Neuronal stem cell (in vitro differentiated cells): ENCODE measurements around the gene CNTD1.
"Not testable (repeated sequence)": the region's sequence is repeated elsewhere in the genome, so short reads cannot be mapped to it uniquely, and the experiment has no call there.

ENCODE experiments used
- DNase-seq: peaks from one replicate; pipeline ENCODE4 v3.0.0-alpha.2; 2013; ENCODE audit warnings: low spot score
- H2AFZ ChIP-seq: one replicate; pipeline ENCODE4 v1.6.1; 2013; ENCODE audit warnings: mild to moderate bottlenecking, low read length, inconsistent platforms
- H2AK5ac ChIP-seq: 2 replicates; pipeline ENCODE4 v1.6.1; 2013; ENCODE audit warnings: low read depth, mild to moderate bottlenecking, inconsistent platforms, low read length, moderate library complexity, mixed read lengths
- H2BK120ac ChIP-seq: 2 replicates; pipeline ENCODE4 v1.6.1; 2013; ENCODE audit warnings: low read depth, mild to moderate bottlenecking, inconsistent platforms, low read length, moderate library complexity, mixed read lengths
- H2BK12ac ChIP-seq: one replicate; pipeline ENCODE4 v1.6.1; 2013; ENCODE audit warnings: low read length, inconsistent platforms
- H2BK15ac ChIP-seq: 2 replicates; pipeline ENCODE4 v1.6.1; 2013; ENCODE audit warnings: mild to moderate bottlenecking, low read length, inconsistent platforms, mixed read lengths
- H2BK5ac ChIP-seq: one replicate; pipeline ENCODE4 v1.6.1; 2013; ENCODE audit warnings: inconsistent platforms, mild to moderate bottlenecking, low read length, moderate library complexity
- H3K14ac ChIP-seq: one replicate; pipeline ENCODE4 v1.6.1; 2013; ENCODE audit warnings: low read length, inconsistent platforms
- H3K18ac ChIP-seq: 2 replicates; pipeline ENCODE4 v1.6.1; 2013; ENCODE audit warnings: low read length, inconsistent platforms
- H3K23ac ChIP-seq: 2 replicates; pipeline ENCODE4 v1.6.1; 2013; ENCODE audit warnings: low read depth, mild to moderate bottlenecking, mixed read lengths, low read length, inconsistent platforms; ENCODE audit not compliant: poor library complexity
- H3K27ac ChIP-seq: replicated peaks from 3 replicates; pipeline ENCODE4 v1.5.1; 2013; ENCODE audit warnings: low read length, inconsistent platforms
- H3K27me3 ChIP-seq, 3 experiments: 2 replicates each; pipeline ENCODE4 v1.6.1; 2013; ENCODE audit warnings: low read length in 3 of 3, mild to moderate bottlenecking in 2 of 3, inconsistent platforms in 1 of 3, low read depth in 1 of 3, mixed read lengths in 1 of 3, moderate library complexity in 1 of 3; ENCODE audit not compliant: control insufficient read depth in 3 of 3, insufficient read depth in 3 of 3
- H3K36me3 ChIP-seq, 2 donors: replicated peaks in 1 of 2; 2 replicates each; pipeline ENCODE4 v1.6.1; 2013; ENCODE audit warnings: low read length in 2 of 2; ENCODE audit not compliant: control insufficient read depth in 2 of 2, insufficient read depth in 2 of 2
- H3K4ac ChIP-seq: 2 replicates; pipeline ENCODE4 v1.6.1; 2013; ENCODE audit warnings: inconsistent platforms, mild to moderate bottlenecking, low read length, moderate library complexity
- H3K4me1 ChIP-seq, 2 donors: 1 replicate in 1 of 2; 2 replicates in 1 of 2; pipeline ENCODE4 v1.6.1; 2013; ENCODE audit warnings: low read length in 2 of 2, low read depth in 1 of 2; ENCODE audit not compliant: control insufficient read depth in 2 of 2, insufficient read depth in 1 of 2
- H3K4me2 ChIP-seq: one replicate; pipeline ENCODE4 v1.6.1; 2013; ENCODE audit warnings: mild to moderate bottlenecking, low read length, inconsistent platforms; ENCODE audit not compliant: insufficient read depth, poor library complexity, severe bottlenecking
- H3K4me3 ChIP-seq, 2 donors: 2 replicates each; pipeline ENCODE4 v1.5.1; 2013; ENCODE audit warnings: low read length in 2 of 2, mild to moderate bottlenecking in 2 of 2, inconsistent platforms in 1 of 2, moderate library complexity in 1 of 2
- H3K79me1 ChIP-seq: one replicate; pipeline ENCODE4 v1.6.1; 2013; ENCODE audit warnings: low read depth, mild to moderate bottlenecking, inconsistent platforms, low read length, moderate library complexity
- H3K9ac ChIP-seq: one replicate; pipeline ENCODE4 v1.6.1; 2013; ENCODE audit warnings: mild to moderate bottlenecking, low read depth, low read length, inconsistent platforms; ENCODE audit not compliant: poor library complexity
- H3K9me3 ChIP-seq, 2 donors: replicated peaks in 1 of 2; 2 replicates each; pipeline versions ENCODE3 to v1.6.1; 2013; ENCODE audit warnings: low read length in 2 of 2, mild to moderate bottlenecking in 2 of 2, inconsistent platforms in 1 of 2, low read depth in 1 of 2, mixed read lengths in 1 of 2, moderate library complexity in 1 of 2; ENCODE audit not compliant: control insufficient read depth in 2 of 2, insufficient read depth in 1 of 2
- H4K8ac ChIP-seq: one replicate; pipeline ENCODE4 v1.6.1; 2013; ENCODE audit warnings: low read depth, mild to moderate bottlenecking, inconsistent platforms, low read length, moderate library complexity
- H4K91ac ChIP-seq: one replicate; pipeline ENCODE4 v1.6.1; 2013; ENCODE audit warnings: low read length, low read depth, mild to moderate bottlenecking, inconsistent platforms; ENCODE audit not compliant: poor library complexity
- WGBS, 2 donors: extraction: QIAGEN DNeasy Blood & Tissue Kit; methylation state at CpG; one replicate each; pipeline ENCODE4 v1.1.7; 2013; ENCODE audit warnings: missing lambda C conversion rate in 2 of 2, mixed read lengths in 1 of 2; ENCODE audit not compliant: insufficient read length in 2 of 2, insufficient replicate concordance in 1 of 2; ENCODE audit errors: extremely low coverage in 2 of 2; 5-methylcytosine and 5-hydroxymethylcytosine counted together

The CNTD1 gene

GRCh38 chr17:42769964-42770363 is 28.7 kb upstream of the CNTD1 start:
- not testable (repeated sequence) for H2BK15ac ChIP-seq, H3K9ac ChIP-seq, H3K27me3 ChIP-seq, H2AFZ ChIP-seq, DNase-seq, H2BK120ac ChIP-seq, H3K18ac ChIP-seq, H2BK5ac ChIP-seq, H2BK12ac ChIP-seq, H3K14ac ChIP-seq, H3K9me3 ChIP-seq, H3K23ac ChIP-seq, H3K79me1 ChIP-seq, H3K4me1 ChIP-seq, H3K4ac ChIP-seq, H3K4me3 ChIP-seq, H3K4me2 ChIP-seq, H3K36me3 ChIP-seq, H4K91ac ChIP-seq, H3K27ac ChIP-seq, H2AK5ac ChIP-seq, H4K8ac ChIP-seq
- no CpG with 5 or more reads among the region's 10 CpGs for WGBS, 2 donors

GRCh38 chr17:42772945-42773289 is 25.7 kb upstream of the CNTD1 start:
- Histone ChIP-seq H3K27me3 (no peaks in the 10 kb centered on the region), H3K27ac (no peak overlapping the region), H2BK15ac (no peak overlapping the region), H2BK120ac (no peak overlapping the region), H3K4me3 (peak overlapping the region; percentile 92 to 98), H3K9me3 (no peaks in the 10 kb centered on the region), H4K8ac (no peak overlapping the region), H3K9ac (no peak overlapping the region), H3K14ac (no peak overlapping the region), H3K79me1 (peaks cover 4% of the 10 kb centered on the region), H3K23ac (no peak overlapping the region), H3K4me1 (peaks cover 3 to 7% of the 10 kb centered on the region in 2 donors), H3K18ac (no peak overlapping the region), H3K4me2 (peak overlapping the region; percentile 53), H4K91ac (no peak overlapping the region), H3K4ac (no peak overlapping the region), H2BK5ac (no peak overlapping the region), H2AK5ac (no peak overlapping the region), H2BK12ac (no peak overlapping the region), H2AFZ (peak overlapping the region; percentile 96), H3K36me3 (peaks cover 11 to 35% of the 10 kb centered on the region in 2 donors)
- no peak for DNase-seq
- WGBS, 2 donors: no CpG with 5 or more reads among the region's 3 CpGs

GRCh38 chr17:42773290-42774035 is 25.2 kb upstream of the CNTD1 start, which contains the start of gene VPS25:
TSS of gene VPS25 (plus strand) at chr17:42773449. CDS start at chr17:42773476, 27 bp downstream.
- Histone ChIP-seq H3K18ac (peak within 1 kb of the TSS; percentile 98), H2BK12ac (no peak within 1 kb of the TSS), H3K4me1 (peaks cover 3 to 7% of the 10 kb centered on the region in 2 donors), H3K9me3 (no peaks in the 10 kb centered on the region), H2BK5ac (no peak within 1 kb of the TSS), H2AFZ (peak within 1 kb of the TSS; percentile 96), H3K4ac (peak within 1 kb of the TSS; percentile 32), H4K91ac (peak within 1 kb of the TSS; percentile 82), H3K9ac (peak within 1 kb of the TSS; percentile 93), H2BK120ac (no peak within 1 kb of the TSS), H2BK15ac (no peak within 1 kb of the TSS), H3K14ac (peak within 1 kb of the TSS; percentile 85), H3K27me3 (no peaks in the 10 kb centered on the region), H3K27ac (no peak within 1 kb of the TSS), H3K4me3 (peak within 1 kb of the TSS; percentile 92 to 98), H4K8ac (peak within 1 kb of the TSS; percentile 88), H2AK5ac (peak within 1 kb of the TSS; percentile 67), H3K79me1 (peaks cover 4% of the 10 kb centered on the region), H3K36me3 (peaks cover 13 to 40% of the 10 kb centered on the region in 2 donors), H3K4me2 (peak within 1 kb of the TSS; percentile 90), H3K23ac (peak within 1 kb of the TSS; percentile 97)
- peak; percentile 68 for DNase-seq
- WGBS, 2 donors: no CpG with 5 or more reads among the region's 39 CpGs

GRCh38 chr17:42774066-42774745 is 24.5 kb upstream of the CNTD1 start:
- no peak overlapping the region for H3K9ac ChIP-seq
- H3K4me1 ChIP-seq: peaks cover 3 to 7% of the 10 kb centered on the region in 2 donors
- H2BK120ac ChIP-seq: no peak overlapping the region
- no peak overlapping the region for H3K23ac ChIP-seq
- no peak overlapping the region for H3K4ac ChIP-seq
- H3K9me3 ChIP-seq: no peaks in the 10 kb centered on the region
- no CpG with 5 or more reads among the region's 3 CpGs for WGBS, 2 donors
- H3K14ac ChIP-seq: no peak overlapping the region
- H2BK15ac ChIP-seq: no peak overlapping the region
- peaks cover 4% of the 10 kb centered on the region for H3K79me1 ChIP-seq
- DNase-seq: no peak
- H3K36me3 ChIP-seq: peaks cover 15 to 47% of the 10 kb centered on the region in 2 donors
- H3K4me3 ChIP-seq: peak overlapping the region; percentile 92 to 98
- no peak overlapping the region for H2BK5ac ChIP-seq
- H3K4me2 ChIP-seq: peak overlapping the region; percentile 90
- H2AK5ac ChIP-seq: peak overlapping the region; percentile 67
- H4K91ac ChIP-seq: no peak overlapping the region
- H2BK12ac ChIP-seq: no peak overlapping the region
- H2AFZ ChIP-seq: peak overlapping the region; percentile 96
- no peak overlapping the region for H3K18ac ChIP-seq
- no peak overlapping the region for H4K8ac ChIP-seq
- no peak overlapping the region for H3K27ac ChIP-seq
- H3K27me3 ChIP-seq: no peaks in the 10 kb centered on the region
